ENCODE data around the gene KCNMB1.
"Not testable (repeated sequence)": the region's sequence is repeated elsewhere in the genome, so short reads cannot be mapped to it uniquely, and the experiment has no call there.

Gene KCNMB1

GRCh38 chr5:170382790-170383189, 6.4 kb downstream of the KCNMB1 start:
- no peaks in the 10 kb centered on the region for H3K27me3 ChIP-seq (ENCODE audit: control insufficient read depth in 1 of 2, insufficient read depth in 2 of 2, low read length in 2 of 2)
- H3K9ac ChIP-seq (ENCODE audit: low read depth in 1 of 2, low read length in 2 of 2), result no peak overlapping the region
- H3K4me3 ChIP-seq (ENCODE audit: low read depth in 1 of 2, low read length in 2 of 2), result no peak overlapping the region
- no peak overlapping the region for H3K27ac ChIP-seq (ENCODE audit: low read depth, low read length)
- no peaks in the 10 kb centered on the region for H3K9me3 ChIP-seq (ENCODE audit: control insufficient read depth in 1 of 2, low read length in 2 of 2)
- no peaks in the 10 kb centered on the region for H3K4me1 ChIP-seq (ENCODE audit: control insufficient read depth in 1 of 2, insufficient read depth in 2 of 2, low read length in 2 of 2)
- no peaks in the 10 kb centered on the region for H3K36me3 ChIP-seq (ENCODE audit: control insufficient read depth in 1 of 2, insufficient read depth in 2 of 2, low read length in 2 of 2)

GRCh38 chr5:170380361-170380951, 8.7 kb downstream of the KCNMB1 start:
- no peak overlapping the region for H3K27ac ChIP-seq (ENCODE audit: low read depth, low read length)

GRCh38 chr5:170378740-170379139, 10.4 kb downstream of the KCNMB1 start:
- Histone ChIP-seq H3K4me1 (ENCODE audit: control insufficient read depth in 1 of 2, insufficient read depth in 2 of 2, low read length in 2 of 2) (no peaks in the 10 kb centered on the region), H3K27me3 (ENCODE audit: control insufficient read depth in 1 of 2, insufficient read depth in 2 of 2, low read length in 2 of 2) (no peaks in the 10 kb centered on the region), H3K36me3 (ENCODE audit: control insufficient read depth in 1 of 2, insufficient read depth in 2 of 2, low read length in 2 of 2) (no peaks in the 10 kb centered on the region), H3K27ac (ENCODE audit: low read depth, low read length) (no peak overlapping the region), H3K9ac (ENCODE audit: low read depth in 1 of 2, low read length in 2 of 2) (no peak overlapping the region), H3K4me3 (ENCODE audit: low read depth in 1 of 2, low read length in 2 of 2) (no peak overlapping the region), H3K9me3 (ENCODE audit: control insufficient read depth in 1 of 2, low read length in 2 of 2) (no peaks in the 10 kb centered on the region)

More at GRCh38 chr5:170380361-170380951, 8.7 kb downstream of the KCNMB1 start:
- Histone ChIP-seq H3K36me3 (ENCODE audit: control insufficient read depth in 1 of 2, insufficient read depth in 2 of 2, low read length in 2 of 2) (no peaks in the 10 kb centered on the region), H3K4me1 (ENCODE audit: control insufficient read depth in 1 of 2, insufficient read depth in 2 of 2, low read length in 2 of 2) (no peaks in the 10 kb centered on the region), H3K9me3 (ENCODE audit: control insufficient read depth in 1 of 2, low read length in 2 of 2) (no peaks in the 10 kb centered on the region), H3K4me3 (ENCODE audit: low read depth in 1 of 2, low read length in 2 of 2) (no peak overlapping the region), H3K27me3 (ENCODE audit: control insufficient read depth in 1 of 2, insufficient read depth in 2 of 2, low read length in 2 of 2) (no peaks in the 10 kb centered on the region), H3K9ac (ENCODE audit: low read depth in 1 of 2, low read length in 2 of 2) (no peak overlapping the region)

GRCh38 chr5:170377027-170377426, 12.1 kb downstream of the KCNMB1 start:
- no peaks in the 10 kb centered on the region for H3K36me3 ChIP-seq (ENCODE audit: control insufficient read depth in 1 of 2, insufficient read depth in 2 of 2, low read length in 2 of 2)
- no peaks in the 10 kb centered on the region for H3K27me3 ChIP-seq (ENCODE audit: control insufficient read depth in 1 of 2, insufficient read depth in 2 of 2, low read length in 2 of 2)
- no peaks in the 10 kb centered on the region for H3K9me3 ChIP-seq (ENCODE audit: control insufficient read depth in 1 of 2, low read length in 2 of 2)
- H3K27ac ChIP-seq (ENCODE audit: low read depth, low read length), result no peak overlapping the region
- H3K4me1 ChIP-seq (ENCODE audit: control insufficient read depth in 1 of 2, insufficient read depth in 2 of 2, low read length in 2 of 2), result no peaks in the 10 kb centered on the region
- H3K9ac ChIP-seq (ENCODE audit: low read depth in 1 of 2, low read length in 2 of 2), result no peak overlapping the region
- H3K4me3 ChIP-seq (ENCODE audit: low read depth in 1 of 2, low read length in 2 of 2), result no peak overlapping the region

- H3K27ac ChIP-seq (ENCODE audit: low read depth, low read length); H3K4me1 ChIP-seq (ENCODE audit: control insufficient read depth in 1 of 2, insufficient read depth in 2 of 2, low read length in 2 of 2); H3K9me3 ChIP-seq (ENCODE audit: control insufficient read depth in 1 of 2, low read length in 2 of 2); H3K9ac ChIP-seq (ENCODE audit: low read depth in 1 of 2, low read length in 2 of 2); H3K36me3 ChIP-seq (ENCODE audit: control insufficient read depth in 1 of 2, insufficient read depth in 2 of 2, low read length in 2 of 2); H3K4me3 ChIP-seq (ENCODE audit: low read depth in 1 of 2, low read length in 2 of 2); H3K27me3 ChIP-seq (ENCODE audit: control insufficient read depth in 1 of 2, insufficient read depth in 2 of 2, low read length in 2 of 2): not testable (repeated sequence)
These were observed 12.6 kb downstream of the KCNMB1 start for GRCh38 chr5:170376526-170376925.

GRCh38 chr5:170375283-170375682, 13.9 kb downstream of the KCNMB1 start:
- no peak overlapping the region for H3K9ac ChIP-seq (ENCODE audit: low read depth in 1 of 2, low read length in 2 of 2)
- no peaks in the 10 kb centered on the region for H3K36me3 ChIP-seq (ENCODE audit: control insufficient read depth in 1 of 2, insufficient read depth in 2 of 2, low read length in 2 of 2)

GRCh38 chr5:170372971-170373370, 16.2 kb downstream of the KCNMB1 start:
- no peaks in the 10 kb centered on the region for H3K27me3 ChIP-seq (ENCODE audit: control insufficient read depth in 1 of 2, insufficient read depth in 2 of 2, low read length in 2 of 2)
- no peaks in the 10 kb centered on the region for H3K36me3 ChIP-seq (ENCODE audit: control insufficient read depth in 1 of 2, insufficient read depth in 2 of 2, low read length in 2 of 2)
- H3K27ac ChIP-seq (ENCODE audit: low read depth, low read length), result no peak overlapping the region
- H3K4me1 ChIP-seq (ENCODE audit: control insufficient read depth in 1 of 2, insufficient read depth in 2 of 2, low read length in 2 of 2), result no peaks in the 10 kb centered on the region
- H3K9me3 ChIP-seq (ENCODE audit: control insufficient read depth in 1 of 2, low read length in 2 of 2), result no peaks in the 10 kb centered on the region
- no peak overlapping the region for H3K9ac ChIP-seq (ENCODE audit: low read depth in 1 of 2, low read length in 2 of 2)
- H3K4me3 ChIP-seq (ENCODE audit: low read depth in 1 of 2, low read length in 2 of 2), result no peak overlapping the region

More at GRCh38 chr5:170375283-170375682, 13.9 kb downstream of the KCNMB1 start:
- Histone ChIP-seq H3K27ac (ENCODE audit: low read depth, low read length) (no peak overlapping the region), H3K4me1 (ENCODE audit: control insufficient read depth in 1 of 2, insufficient read depth in 2 of 2, low read length in 2 of 2) (no peaks in the 10 kb centered on the region), H3K9me3 (ENCODE audit: control insufficient read depth in 1 of 2, low read length in 2 of 2) (no peaks in the 10 kb centered on the region), H3K27me3 (ENCODE audit: control insufficient read depth in 1 of 2, insufficient read depth in 2 of 2, low read length in 2 of 2) (no peaks in the 10 kb centered on the region), H3K4me3 (ENCODE audit: low read depth in 1 of 2, low read length in 2 of 2) (no peak overlapping the region)

- H3K27ac ChIP-seq (ENCODE audit: low read depth, low read length), result no peak overlapping the region
- no peaks in the 10 kb centered on the region for H3K9me3 ChIP-seq (ENCODE audit: control insufficient read depth in 1 of 2, low read length in 2 of 2)
- H3K9ac ChIP-seq (ENCODE audit: low read depth in 1 of 2, low read length in 2 of 2), result no peak overlapping the region
- no peaks in the 10 kb centered on the region for H3K4me1 ChIP-seq (ENCODE audit: control insufficient read depth in 1 of 2, insufficient read depth in 2 of 2, low read length in 2 of 2)
- no peak overlapping the region for H3K4me3 ChIP-seq (ENCODE audit: low read depth in 1 of 2, low read length in 2 of 2)
- H3K36me3 ChIP-seq (ENCODE audit: control insufficient read depth in 1 of 2, insufficient read depth in 2 of 2, low read length in 2 of 2), result no peaks in the 10 kb centered on the region
- H3K27me3 ChIP-seq (ENCODE audit: control insufficient read depth in 1 of 2, insufficient read depth in 2 of 2, low read length in 2 of 2), result no peaks in the 10 kb centered on the region
These were observed 20.6 kb downstream of the KCNMB1 start for GRCh38 chr5:170368586-170368985.

- Histone ChIP-seq H3K27ac (ENCODE audit: low read depth, low read length) (no peak overlapping the region), H3K4me1 (ENCODE audit: control insufficient read depth in 1 of 2, insufficient read depth in 2 of 2, low read length in 2 of 2) (peaks cover 7 to 8% of the 10 kb centered on the region in 2 donors), H3K36me3 (ENCODE audit: control insufficient read depth in 1 of 2, insufficient read depth in 2 of 2, low read length in 2 of 2) (no peaks in the 10 kb centered on the region), H3K27me3 (ENCODE audit: control insufficient read depth in 1 of 2, insufficient read depth in 2 of 2, low read length in 2 of 2) (no peaks in the 10 kb centered on the region), H3K4me3 (ENCODE audit: low read depth in 1 of 2, low read length in 2 of 2) (no peak overlapping the region), H3K9me3 (ENCODE audit: control insufficient read depth in 1 of 2, low read length in 2 of 2) (no peaks in the 10 kb centered on the region), H3K9ac (ENCODE audit: low read depth in 1 of 2, low read length in 2 of 2) (no peak overlapping the region)
These were observed 22.9 kb downstream of the KCNMB1 start for GRCh38 chr5:170366276-170366675.

GRCh38 chr5:170365831-170366230, 23.3 kb downstream of the KCNMB1 start:
- H3K4me1 ChIP-seq (ENCODE audit: control insufficient read depth in 1 of 2, insufficient read depth in 2 of 2, low read length in 2 of 2), result peaks cover 8 to 11% of the 10 kb centered on the region in 2 donors
- no peaks in the 10 kb centered on the region for H3K27me3 ChIP-seq (ENCODE audit: control insufficient read depth in 1 of 2, insufficient read depth in 2 of 2, low read length in 2 of 2)
- H3K9me3 ChIP-seq (ENCODE audit: control insufficient read depth in 1 of 2, low read length in 2 of 2), result no peaks in the 10 kb centered on the region

GRCh38 chr5:170365011-170365410, 24.2 kb downstream of the KCNMB1 start:
- H3K9ac ChIP-seq (ENCODE audit: low read depth in 1 of 2, low read length in 2 of 2), result no peak overlapping the region
- no peaks in the 10 kb centered on the region for H3K36me3 ChIP-seq (ENCODE audit: control insufficient read depth in 1 of 2, insufficient read depth in 2 of 2, low read length in 2 of 2)
- H3K9me3 ChIP-seq (ENCODE audit: control insufficient read depth in 1 of 2, low read length in 2 of 2), result no peaks in the 10 kb centered on the region
- no peak overlapping the region for H3K4me3 ChIP-seq (ENCODE audit: low read depth in 1 of 2, low read length in 2 of 2)
- peaks cover 11% of the 10 kb centered on the region in 2 donors for H3K4me1 ChIP-seq (ENCODE audit: control insufficient read depth in 1 of 2, insufficient read depth in 2 of 2, low read length in 2 of 2)
- no peaks in the 10 kb centered on the region for H3K27me3 ChIP-seq (ENCODE audit: control insufficient read depth in 1 of 2, insufficient read depth in 2 of 2, low read length in 2 of 2)
- H3K27ac ChIP-seq (ENCODE audit: low read depth, low read length), result no peak overlapping the region

More at GRCh38 chr5:170365831-170366230, 23.3 kb downstream of the KCNMB1 start:
- Histone ChIP-seq H3K27ac (ENCODE audit: low read depth, low read length) (no peak overlapping the region), H3K36me3 (ENCODE audit: control insufficient read depth in 1 of 2, insufficient read depth in 2 of 2, low read length in 2 of 2) (no peaks in the 10 kb centered on the region), H3K9ac (ENCODE audit: low read depth in 1 of 2, low read length in 2 of 2) (no peak overlapping the region), H3K4me3 (ENCODE audit: low read depth in 1 of 2, low read length in 2 of 2) (no peak overlapping the region)

All from duodenal mucosa (tissue), 2 donors.